Measurements from ENCODE around the gene CCDC112.
"Not testable (repeated sequence)": the region's sequence is repeated elsewhere in the genome, so short reads cannot be mapped to it uniquely, and the experiment has no call there.

The CCDC112 gene, protein sequence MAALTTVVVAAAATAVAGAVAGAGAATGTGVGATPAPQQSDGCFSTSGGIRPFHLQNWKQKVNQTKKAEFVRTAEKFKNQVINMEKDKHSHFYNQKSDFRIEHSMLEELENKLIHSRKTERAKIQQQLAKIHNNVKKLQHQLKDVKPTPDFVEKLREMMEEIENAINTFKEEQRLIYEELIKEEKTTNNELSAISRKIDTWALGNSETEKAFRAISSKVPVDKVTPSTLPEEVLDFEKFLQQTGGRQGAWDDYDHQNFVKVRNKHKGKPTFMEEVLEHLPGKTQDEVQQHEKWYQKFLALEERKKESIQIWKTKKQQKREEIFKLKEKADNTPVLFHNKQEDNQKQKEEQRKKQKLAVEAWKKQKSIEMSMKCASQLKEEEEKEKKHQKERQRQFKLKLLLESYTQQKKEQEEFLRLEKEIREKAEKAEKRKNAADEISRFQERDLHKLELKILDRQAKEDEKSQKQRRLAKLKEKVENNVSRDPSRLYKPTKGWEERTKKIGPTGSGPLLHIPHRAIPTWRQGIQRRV

DNA sequence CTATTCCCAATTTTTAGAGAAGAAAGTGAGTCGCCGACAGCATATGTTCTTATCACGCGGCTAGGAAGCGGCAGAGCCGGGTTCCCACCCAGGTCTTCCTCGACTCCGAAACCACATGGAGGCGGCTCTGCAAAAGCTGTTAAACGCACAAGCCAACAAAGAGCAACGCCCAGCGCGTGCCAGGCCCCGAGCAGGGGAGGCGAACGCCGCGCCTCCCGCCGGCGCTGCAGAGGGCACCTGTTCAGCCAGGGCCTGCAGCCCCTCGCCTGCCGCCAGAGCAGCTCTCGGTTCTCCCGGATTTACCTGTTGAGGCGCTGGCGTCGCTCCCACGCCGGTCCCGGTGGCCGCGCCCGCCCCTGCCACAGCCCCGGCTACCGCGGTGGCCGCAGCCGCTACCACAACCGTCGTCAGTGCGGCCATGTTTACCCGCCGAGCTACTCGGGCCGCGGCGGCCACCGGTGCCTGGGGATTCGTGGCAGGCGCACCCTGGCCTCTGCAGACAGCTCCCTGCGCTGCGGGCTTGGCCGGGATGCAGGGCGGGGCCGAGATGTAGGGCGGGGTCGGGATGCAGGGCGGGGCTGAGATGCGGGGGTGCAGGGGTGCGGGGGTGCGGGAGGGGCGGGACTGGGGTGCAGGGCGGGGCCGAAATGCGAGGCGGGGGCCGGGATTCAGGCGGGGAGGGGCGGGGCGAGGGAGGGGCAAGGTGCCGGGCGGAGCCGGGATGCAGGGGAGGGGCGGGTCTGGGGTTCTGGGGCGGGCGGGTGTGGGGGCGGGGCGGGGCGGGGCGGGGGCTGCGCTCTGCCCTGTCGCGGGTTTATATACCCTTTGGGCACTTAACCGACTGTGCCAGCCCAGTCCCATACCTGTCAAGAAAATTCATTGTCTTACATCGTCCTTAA, at the start of gene CCDC112:
Gene CCDC112 (minus strand): TSS at position 531 of the 899 bp plus-strand sequence. CDS start 111 bp downstream, at position 420.
- peak; percentile 78 for DNase-seq

DNA sequence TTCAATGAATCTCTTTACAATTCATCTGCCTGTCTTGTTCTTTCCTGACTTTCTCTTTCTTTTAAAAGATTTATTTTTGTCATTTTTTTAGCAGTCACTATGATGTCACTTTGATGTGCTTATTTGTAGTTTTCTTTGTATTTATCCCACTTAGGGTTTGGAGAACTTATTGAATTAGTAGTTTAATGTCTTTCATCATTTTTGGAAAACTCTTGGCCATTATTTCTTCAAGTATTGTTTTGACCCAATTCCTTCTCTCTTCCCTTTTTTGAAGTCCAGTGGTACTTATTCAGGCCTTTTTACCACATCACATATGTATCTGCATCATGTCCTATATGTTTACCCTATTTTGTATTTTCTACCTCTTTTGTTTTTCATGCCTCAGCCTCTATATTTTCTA, 48.9 kb upstream of the CCDC112 start:
- no peak for DNase-seq

DNA sequence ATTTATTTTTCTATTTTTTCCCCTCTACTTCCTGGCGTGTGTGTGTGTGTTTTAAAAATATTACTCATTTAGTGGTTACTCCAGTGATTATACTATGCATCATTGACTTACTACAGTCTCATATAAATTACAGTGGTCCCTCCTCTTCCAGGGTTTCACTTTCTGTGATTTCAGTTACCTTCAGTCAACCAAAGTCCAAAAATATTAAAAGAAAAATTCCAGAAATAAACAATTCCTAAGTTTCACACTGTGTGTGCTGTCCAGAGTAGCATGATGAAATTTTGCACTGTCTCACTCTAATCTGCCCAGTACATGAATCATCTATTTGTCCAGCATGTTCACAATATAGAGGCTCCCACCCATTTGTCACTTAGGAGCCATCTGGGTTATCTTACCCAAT, 47.4 kb upstream of the CCDC112 start:
- DNase-seq = no peak

GRCh38 chr5:115342590-115343377, 46.3 kb upstream of the CCDC112 start:
- DNase-seq = no peak

GRCh38 chr5:115341745-115342144, 45.3 kb upstream of the CCDC112 start:
- no peak for DNase-seq

- DNase-seq = no peak
These were observed 42.4 kb upstream of the CCDC112 start for GRCh38 chr5:115338851-115339250.

DNA sequence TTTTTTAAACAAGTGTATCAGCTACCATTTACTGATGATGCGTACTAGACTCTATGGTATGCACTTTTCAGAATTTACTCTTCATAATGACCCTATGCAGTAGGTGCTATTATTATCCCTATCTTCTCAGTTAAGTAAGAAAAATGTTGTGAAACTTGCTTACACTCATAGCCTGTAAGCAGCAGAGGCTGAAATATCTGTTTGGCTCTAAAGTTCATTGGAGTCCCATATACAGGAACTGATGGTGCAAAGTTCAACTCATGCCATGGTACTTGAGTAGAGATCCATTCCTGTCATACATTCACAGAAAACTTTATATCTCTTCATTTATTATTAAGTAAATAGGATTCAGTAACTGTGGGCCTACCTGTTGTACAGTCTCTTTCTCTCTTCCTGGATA, 41.4 kb upstream of the CCDC112 start:
- DNase-seq = no peak

GRCh38 chr5:115336964-115337363, 40.5 kb upstream of the CCDC112 start:
- DNase-seq = no peak

- DNase-seq = no peak
These were observed 39.8 kb upstream of the CCDC112 start for GRCh38 chr5:115336201-115336720.

- DNase-seq = no peak
These were observed 38.8 kb upstream of the CCDC112 start for GRCh38 chr5:115335301-115335700.

GRCh38 chr5:115333164-115333563, 36.7 kb upstream of the CCDC112 start:
- no peak for DNase-seq

DNA sequence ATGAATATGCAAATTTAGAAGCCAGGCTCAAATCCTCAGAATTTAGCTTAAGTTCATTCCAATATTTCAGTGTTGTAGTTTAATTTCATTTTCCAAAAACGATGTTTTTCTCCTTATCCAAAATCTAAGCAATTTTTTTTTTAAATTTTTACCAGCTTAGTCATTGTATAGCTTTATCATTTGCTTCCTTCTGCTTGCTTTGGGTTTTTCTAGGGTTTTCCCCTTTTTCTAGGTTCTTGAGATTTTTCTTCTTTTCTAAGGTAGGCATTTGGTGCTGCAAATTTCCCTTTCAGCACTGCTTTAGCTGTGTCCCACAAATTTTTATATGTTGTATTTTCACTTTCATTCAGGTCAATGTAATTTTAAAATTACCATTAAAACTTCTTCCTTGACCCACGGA, 34.4 kb upstream of the CCDC112 start:
- no peak for DNase-seq

GRCh38 chr5:115329475-115329874, 33.0 kb upstream of the CCDC112 start:
- no peak for DNase-seq

- not testable (repeated sequence) for DNase-seq
These were observed 32.3 kb upstream of the CCDC112 start for GRCh38 chr5:115328617-115329274.

- DNase-seq = no peak
These were observed 29.0 kb upstream of the CCDC112 start for GRCh38 chr5:115325296-115325959.

- no peak for DNase-seq
These were observed 27.6 kb upstream of the CCDC112 start for GRCh38 chr5:115324021-115324420.

DNA sequence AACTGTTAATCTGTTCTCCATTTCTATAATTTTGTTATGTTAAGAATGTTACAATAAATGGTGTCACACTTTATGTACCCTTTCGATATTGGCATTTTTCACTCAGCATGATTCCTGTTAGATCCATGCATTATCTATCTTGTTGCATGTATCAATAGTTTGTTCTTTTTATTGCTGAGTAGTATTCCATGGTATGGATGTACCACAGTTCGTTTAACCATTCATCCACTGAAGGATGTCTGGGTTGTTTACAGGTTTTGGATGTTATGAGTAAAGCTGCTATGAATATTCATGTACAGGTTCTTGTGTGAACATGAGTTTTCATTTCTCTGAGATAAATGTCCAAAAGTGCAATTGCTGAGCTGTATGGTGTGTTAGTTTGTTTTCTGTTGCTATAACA, 26.3 kb upstream of the CCDC112 start:
- no peak for DNase-seq

DNA sequence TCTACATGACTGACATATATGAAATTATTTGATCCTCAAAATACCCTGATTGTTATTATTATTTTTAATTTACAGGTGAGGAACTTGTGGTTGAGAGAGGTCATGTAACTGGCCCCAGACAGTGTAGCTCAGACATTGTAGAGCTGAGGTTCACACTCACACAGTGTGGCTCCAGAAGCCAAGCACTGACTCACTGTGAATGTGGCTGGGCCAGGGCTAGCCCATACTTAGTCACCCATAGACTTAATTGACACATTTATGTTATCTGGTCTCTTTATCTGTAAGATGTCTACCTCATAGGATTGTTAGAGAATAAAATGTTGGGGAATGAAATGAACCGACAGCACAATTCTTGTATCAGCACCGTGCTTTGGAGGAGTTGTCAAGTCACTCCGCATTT, 24.9 kb upstream of the CCDC112 start:
- no peak for DNase-seq

- DNase-seq = no peak
These were observed 24.1 kb upstream of the CCDC112 start for GRCh38 chr5:115320515-115320914.

DNA sequence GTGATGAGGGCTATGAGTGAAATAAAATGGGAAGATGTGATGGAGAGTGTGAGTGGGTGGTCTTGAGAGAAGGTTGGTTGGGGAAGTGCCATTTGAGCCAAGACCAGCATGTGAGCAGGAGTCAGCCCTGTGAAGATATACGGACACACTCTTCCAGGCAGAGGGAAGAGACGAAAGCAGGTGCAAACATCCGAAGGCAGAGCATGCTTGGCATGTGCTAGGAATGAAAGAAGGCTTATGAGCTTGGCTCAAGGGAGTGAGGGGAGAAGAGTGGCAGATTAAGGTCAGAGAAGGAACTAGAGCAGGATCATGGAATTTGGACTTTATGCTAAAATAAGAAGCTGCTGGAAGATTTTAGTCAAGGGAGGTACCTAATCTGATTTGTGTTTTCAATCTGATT, 23.6 kb upstream of the CCDC112 start:
- DNase-seq = no peak

GRCh38 chr5:115319007-115319406, 22.6 kb upstream of the CCDC112 start:
- no peak for DNase-seq
